AG09309 (cell line): ENCODE measurements around the gene FRAT1.

Experiments used
- DNase-seq: peaks from one replicate; pipeline ENCODE4 v3.0.0-alpha.2; 2010; ENCODE audit warnings: low read depth
- H3K4me3 ChIP-seq: 2 replicates; pipeline ENCODE4 v1.5.1; 2011; ENCODE audit warnings: mild to moderate bottlenecking, low read depth, low read length, moderate library complexity; ENCODE audit not compliant: control insufficient read depth
- CTCF ChIP-seq: IDR thresholded peaks from 2 replicates; pipeline ENCODE4 v1.5.1; 2011; ENCODE audit warnings: mild to moderate bottlenecking, low read depth, low read length, inconsistent platforms; ENCODE audit not compliant: insufficient read depth, control insufficient read depth; ENCODE audit errors: missing control alignments

Gene FRAT1

GRCh38 chr10:97331153-97331703 lies 12.2 kb downstream of the FRAT1 start:
- no peak overlapping the region for H3K4me3 ChIP-seq
- TF ChIP-seq CTCF, result no peak
- no peak for DNase-seq

GRCh38 chr10:97332591-97333350 lies 13.7 kb downstream of the FRAT1 start:
- peak overlapping the region; percentile 64 for H3K4me3 ChIP-seq
- peak; percentile 76 for DNase-seq
- TF ChIP-seq CTCF, result peak; percentile 62

- DNase-seq, result no peak
Measured at GRCh38 chr10:97333351-97333600, 14.2 kb downstream of the FRAT1 start.

GRCh38 chr10:97333601-97334369 lies 14.7 kb downstream of the FRAT1 start:
- peak overlapping the region; percentile 76 for H3K4me3 ChIP-seq
- no peak for TF ChIP-seq CTCF
- no peak for DNase-seq

More at GRCh38 chr10:97333351-97333600, 14.2 kb downstream of the FRAT1 start:
- H3K4me3 ChIP-seq, result peak overlapping the region; percentile 64
- TF ChIP-seq CTCF, result peak; percentile 11

- H3K4me3 ChIP-seq, result peak within 1 kb of the TSS; percentile 76
- TF ChIP-seq CTCF, result no peak
- peak; percentile 62 for DNase-seq
Measured at GRCh38 chr10:97334370-97335175, 15.5 kb downstream of the FRAT1 start, which contains the start of gene FRAT2. Gene FRAT2, minus strand, starts transcription at chr10:97334729. Its CDS starts 157 bp downstream, at chr10:97334572.

GRCh38 chr10:97335188-97335619 lies 16.1 kb downstream of the FRAT1 start:
- H3K4me3 ChIP-seq, result peak overlapping the region; percentile 76
- DNase-seq, result no peak
- TF ChIP-seq CTCF, result no peak
